GM12878 (cell line): ENCODE results near the gene RAB40B.

ENCODE experiments used
- CREM ChIP-seq: IDR thresholded peaks from 2 replicates; pipeline ENCODE4 v1.6.1; 2014; ENCODE audit warnings: antibody characterized with exemption, low read depth
- EZH2 ChIP-seq: IDR thresholded peaks from 2 replicates; pipeline ENCODE4 v1.6.1; 2012; ENCODE audit warnings: low read depth, mild to moderate bottlenecking, control low read depth, inconsistent platforms, low read length, borderline replicate concordance; ENCODE audit not compliant: control insufficient read depth
- GABPA ChIP-seq: IDR thresholded peaks from 2 replicates; pipeline ENCODE4 v1.6.1; 2014; ENCODE audit warnings: antibody characterized with exemption, low read depth, mild to moderate bottlenecking, inconsistent platforms
- LARP7 ChIP-seq: fragments of 450-650 bp; IDR thresholded peaks from 2 replicates; pipeline ENCODE4 v1.6.1; 2017; ENCODE audit warnings: mild to moderate bottlenecking
- MXI1 ChIP-seq: fragments of 150-350 bp; IDR thresholded peaks from 2 replicates; pipeline ENCODE4 v1.6.1; 2011; ENCODE audit warnings: low read depth, mild to moderate bottlenecking, inconsistent platforms, low read length, improper control_type of control experiment
- NFIC ChIP-seq: IDR thresholded peaks from 2 replicates; pipeline ENCODE4 v1.6.1; 2012; ENCODE audit warnings: low read depth, mild to moderate bottlenecking, inconsistent platforms, low read length, moderate library complexity
- POLR2A ChIP-seq: IDR thresholded peaks from 2 replicates; pipeline ENCODE4 v1.6.1; 2011; ENCODE audit warnings: low read depth, mild to moderate bottlenecking, low read length
- POLR2AphosphoS5 ChIP-seq: IDR thresholded peaks from 2 replicates; pipeline ENCODE4 v1.6.1; 2011; ENCODE audit warnings: mild to moderate bottlenecking, low read length, inconsistent platforms
- TCF12 ChIP-seq: IDR thresholded peaks from 2 replicates; pipeline ENCODE4 v1.6.1; 2011; ENCODE audit warnings: low read depth, mild to moderate bottlenecking, low read length
- ZNF274 ChIP-seq: IDR thresholded peaks from one replicate; pipeline ENCODE4 v1.8.0; 2011; ENCODE audit not compliant: insufficient read length, insufficient read depth
- TF ChIP-seq, protein P1 (sequence below), 3 experiments: IDR thresholded peaks in 2 of 3; conservative IDR thresholded peaks in 1 of 3; 2 replicates each; pipeline ENCODE4 v1.5.1; 2011; ENCODE audit warnings: low read depth in 3 of 3, low read length in 3 of 3, mild to moderate bottlenecking in 3 of 3, control low read depth in 2 of 3, moderate library complexity in 2 of 3, inconsistent platforms in 1 of 3, mixed read lengths in 1 of 3; ENCODE audit not compliant: control insufficient read depth in 2 of 3, insufficient read depth in 1 of 3; ENCODE audit errors: extremely low read depth in 1 of 3
- TF ChIP-seq, protein P2 (sequence below): fragments of 450-650 bp; IDR thresholded peaks from 2 replicates; pipeline ENCODE4 v1.6.1; 2016; ENCODE audit warnings: mild to moderate bottlenecking
- TF ChIP-seq, protein P3 (sequence below): IDR thresholded peaks from 2 replicates; pipeline ENCODE4 v1.6.1; 2012; ENCODE audit warnings: low read depth, low read length, improper control_type of control experiment

DNA sequence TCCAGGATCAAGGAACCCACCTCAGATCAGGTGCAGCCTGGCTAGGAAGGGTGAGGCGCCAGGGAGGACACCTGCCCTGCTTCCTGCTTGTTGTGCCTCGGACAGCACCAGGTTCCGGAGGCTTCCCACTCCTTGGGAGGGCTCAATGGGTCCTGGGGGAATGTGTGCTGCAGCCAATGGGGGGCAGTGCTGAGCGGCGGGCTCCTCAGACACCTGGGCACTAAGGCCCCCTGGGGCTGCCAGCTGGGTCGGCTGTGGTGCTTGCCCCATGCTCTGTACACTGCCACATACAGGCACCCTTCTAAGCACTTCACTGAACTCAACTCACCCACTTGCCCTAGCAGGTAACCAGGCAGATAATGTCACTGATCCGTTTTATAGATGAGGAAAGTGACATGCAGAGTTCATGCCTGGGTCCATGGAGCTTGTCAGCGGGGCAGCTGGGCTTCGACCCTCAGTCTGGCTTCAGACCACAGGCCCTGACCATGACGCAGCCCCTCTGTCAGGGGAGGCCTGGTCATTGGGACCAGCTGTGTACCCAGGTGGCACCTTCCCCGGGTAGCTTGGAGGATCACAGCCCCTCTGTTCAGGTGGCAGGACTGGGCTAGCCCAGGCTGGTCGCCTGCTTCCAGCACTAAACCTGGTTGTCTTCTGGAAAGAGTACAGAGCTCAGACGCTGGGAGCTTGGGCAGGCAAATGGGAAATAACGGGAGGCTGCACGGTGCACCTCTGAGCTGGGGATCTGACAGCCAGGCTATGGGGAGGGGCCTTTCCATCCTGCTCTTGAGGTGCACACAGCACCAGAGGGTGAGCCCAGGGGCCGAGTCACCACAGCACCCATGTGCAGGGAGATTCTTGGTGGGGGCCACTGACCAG is 45.1 kb upstream of the RAB40B start:
- TF ChIP-seq NFIC (no peak), MXI1 (no peak), LARP7 (no peak), EZH2 (no peak), POLR2A (no peak), CREM (no peak), TCF12 (no peak), GABPA (no peak), ZNF274 (no peak), POLR2AphosphoS5 (no peak)
- TF ChIP-seq, protein P1, sequence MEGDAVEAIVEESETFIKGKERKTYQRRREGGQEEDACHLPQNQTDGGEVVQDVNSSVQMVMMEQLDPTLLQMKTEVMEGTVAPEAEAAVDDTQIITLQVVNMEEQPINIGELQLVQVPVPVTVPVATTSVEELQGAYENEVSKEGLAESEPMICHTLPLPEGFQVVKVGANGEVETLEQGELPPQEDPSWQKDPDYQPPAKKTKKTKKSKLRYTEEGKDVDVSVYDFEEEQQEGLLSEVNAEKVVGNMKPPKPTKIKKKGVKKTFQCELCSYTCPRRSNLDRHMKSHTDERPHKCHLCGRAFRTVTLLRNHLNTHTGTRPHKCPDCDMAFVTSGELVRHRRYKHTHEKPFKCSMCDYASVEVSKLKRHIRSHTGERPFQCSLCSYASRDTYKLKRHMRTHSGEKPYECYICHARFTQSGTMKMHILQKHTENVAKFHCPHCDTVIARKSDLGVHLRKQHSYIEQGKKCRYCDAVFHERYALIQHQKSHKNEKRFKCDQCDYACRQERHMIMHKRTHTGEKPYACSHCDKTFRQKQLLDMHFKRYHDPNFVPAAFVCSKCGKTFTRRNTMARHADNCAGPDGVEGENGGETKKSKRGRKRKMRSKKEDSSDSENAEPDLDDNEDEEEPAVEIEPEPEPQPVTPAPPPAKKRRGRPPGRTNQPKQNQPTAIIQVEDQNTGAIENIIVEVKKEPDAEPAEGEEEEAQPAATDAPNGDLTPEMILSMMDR (IDR thresholded peaks at IDR 0.05 in 2 of 3, conservative IDR thresholded peaks at IDR 0.05 in 1 of 3; ENCODE audit: control insufficient read depth in 2 of 3, extremely low read depth in 1 of 3, insufficient read depth in 1 of 3, low read depth in 3 of 3, low read length in 3 of 3) = no peak
- TF ChIP-seq, protein P2, sequence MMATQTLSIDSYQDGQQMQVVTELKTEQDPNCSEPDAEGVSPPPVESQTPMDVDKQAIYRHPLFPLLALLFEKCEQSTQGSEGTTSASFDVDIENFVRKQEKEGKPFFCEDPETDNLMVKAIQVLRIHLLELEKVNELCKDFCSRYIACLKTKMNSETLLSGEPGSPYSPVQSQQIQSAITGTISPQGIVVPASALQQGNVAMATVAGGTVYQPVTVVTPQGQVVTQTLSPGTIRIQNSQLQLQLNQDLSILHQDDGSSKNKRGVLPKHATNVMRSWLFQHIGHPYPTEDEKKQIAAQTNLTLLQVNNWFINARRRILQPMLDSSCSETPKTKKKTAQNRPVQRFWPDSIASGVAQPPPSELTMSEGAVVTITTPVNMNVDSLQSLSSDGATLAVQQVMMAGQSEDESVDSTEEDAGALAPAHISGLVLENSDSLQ = no peak
- TF ChIP-seq, protein P3, sequence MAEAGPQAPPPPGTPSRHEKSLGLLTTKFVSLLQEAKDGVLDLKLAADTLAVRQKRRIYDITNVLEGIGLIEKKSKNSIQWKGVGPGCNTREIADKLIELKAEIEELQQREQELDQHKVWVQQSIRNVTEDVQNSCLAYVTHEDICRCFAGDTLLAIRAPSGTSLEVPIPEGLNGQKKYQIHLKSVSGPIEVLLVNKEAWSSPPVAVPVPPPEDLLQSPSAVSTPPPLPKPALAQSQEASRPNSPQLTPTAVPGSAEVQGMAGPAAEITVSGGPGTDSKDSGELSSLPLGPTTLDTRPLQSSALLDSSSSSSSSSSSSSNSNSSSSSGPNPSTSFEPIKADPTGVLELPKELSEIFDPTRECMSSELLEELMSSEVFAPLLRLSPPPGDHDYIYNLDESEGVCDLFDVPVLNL = no peak
